HG03571 (cell line): Measurements from ENCODE around the gene RABGAP1L.
"Not testable (repeated sequence)": the region's sequence is repeated elsewhere in the genome, so short reads cannot be mapped to it uniquely, and the experiment has no call there.

ENCODE experiments used
- ATAC-seq: cut with Tn5 transposase; IDR thresholded peaks from one replicate; pipeline ENCODE4 v1.9.1; 2021; ENCODE audit not compliant: unreplicated experiment

Gene RABGAP1L

DNA sequence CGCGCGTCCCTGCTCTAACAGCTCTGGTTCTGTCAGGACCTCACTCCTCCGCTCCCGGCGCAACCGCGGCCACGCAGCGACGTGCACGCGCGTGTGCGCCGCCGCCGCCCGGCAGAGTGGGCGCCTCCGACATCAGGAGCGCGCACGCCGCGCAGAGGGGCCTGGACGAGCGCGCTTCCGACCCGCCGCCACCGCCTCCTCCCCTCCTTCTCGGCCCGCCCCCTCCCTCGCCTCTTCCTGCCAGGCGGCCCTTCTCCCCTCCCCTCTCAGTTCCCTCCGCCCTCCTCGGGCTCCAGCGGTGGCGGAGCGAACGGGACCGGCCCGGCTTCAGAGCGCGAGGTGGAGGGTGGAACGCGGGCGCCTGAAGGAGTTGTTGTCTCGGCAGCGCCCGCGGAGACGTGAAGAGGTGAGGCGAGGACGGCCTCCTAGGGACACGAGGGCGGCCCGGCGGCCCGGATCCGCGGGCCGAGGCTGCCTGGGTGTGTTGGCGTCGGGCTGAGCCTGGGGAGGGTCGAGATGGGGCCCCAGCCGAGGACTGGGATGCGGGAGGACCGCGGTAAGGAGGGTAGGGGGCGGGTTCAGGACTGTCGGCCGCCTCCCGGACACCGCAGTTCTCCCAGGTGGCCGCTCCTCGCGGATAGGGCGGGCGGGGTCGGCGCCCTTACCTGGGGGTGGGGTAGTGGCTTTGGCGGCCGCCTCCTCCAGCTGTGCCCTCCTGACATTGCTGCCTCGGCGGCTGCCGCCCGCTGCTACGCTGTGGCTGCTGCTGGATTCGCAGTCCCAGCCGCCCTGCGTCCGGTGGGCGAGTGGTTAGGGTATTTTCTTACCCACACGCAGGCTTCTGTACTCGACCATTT lies at the start of gene RABGAP1L:
Gene RABGAP1L, plus strand, starts transcription at position 269 of the 857 bp plus-strand sequence.
- ATAC-seq: peak; percentile 64

DNA sequence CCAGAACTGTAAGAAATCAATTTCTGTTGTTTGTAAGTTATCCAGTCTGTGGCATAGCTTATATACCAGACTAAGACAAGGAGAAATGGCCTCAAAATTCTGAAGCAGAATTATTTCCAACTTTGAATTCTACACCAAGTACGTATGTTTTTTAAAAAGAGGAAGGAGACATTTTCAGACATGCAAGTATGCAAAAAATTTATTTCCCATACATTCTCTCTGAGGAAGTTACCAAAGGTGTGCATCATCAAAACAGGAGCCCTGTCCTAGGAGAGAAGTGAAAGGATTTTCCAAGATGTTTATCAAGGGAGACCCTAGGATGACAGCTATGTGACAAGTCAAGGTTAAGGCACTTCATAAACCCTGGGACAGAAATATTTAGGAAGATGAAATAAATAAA lies 49.3 kb upstream of the RABGAP1L start:
- no peak for ATAC-seq

DNA sequence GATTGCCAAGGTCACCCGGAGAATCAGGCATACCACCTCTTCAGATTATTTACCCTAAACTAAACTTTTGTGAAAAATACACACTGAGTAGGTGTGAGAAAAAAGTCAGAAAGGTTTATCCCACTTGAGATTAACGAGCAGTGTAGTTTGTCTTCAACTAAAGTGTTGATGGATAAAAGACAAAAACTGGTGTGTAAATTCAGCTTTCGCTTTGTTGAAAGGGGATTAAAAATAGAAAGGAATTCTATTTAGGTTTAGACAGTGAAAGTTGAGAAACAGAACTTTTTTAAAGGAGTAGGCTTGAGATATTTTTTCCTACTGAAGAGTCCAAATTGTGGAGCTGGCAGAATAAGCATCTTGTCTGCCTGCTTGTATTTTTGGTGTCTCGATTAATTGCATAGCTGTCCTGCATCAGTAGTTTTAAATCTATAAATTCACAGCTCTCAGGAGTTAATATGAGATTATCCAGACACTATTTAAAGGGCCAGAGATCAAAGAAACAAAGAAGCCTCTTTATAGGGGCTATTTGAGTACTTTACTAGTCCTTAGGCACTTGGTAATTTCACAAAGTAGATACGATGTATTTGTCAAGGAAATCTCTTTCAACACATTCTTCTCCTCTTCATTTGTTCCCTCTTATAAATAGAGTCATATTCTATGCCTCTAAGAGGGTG lies 46.7 kb upstream of the RABGAP1L start:
- no peak for ATAC-seq

DNA sequence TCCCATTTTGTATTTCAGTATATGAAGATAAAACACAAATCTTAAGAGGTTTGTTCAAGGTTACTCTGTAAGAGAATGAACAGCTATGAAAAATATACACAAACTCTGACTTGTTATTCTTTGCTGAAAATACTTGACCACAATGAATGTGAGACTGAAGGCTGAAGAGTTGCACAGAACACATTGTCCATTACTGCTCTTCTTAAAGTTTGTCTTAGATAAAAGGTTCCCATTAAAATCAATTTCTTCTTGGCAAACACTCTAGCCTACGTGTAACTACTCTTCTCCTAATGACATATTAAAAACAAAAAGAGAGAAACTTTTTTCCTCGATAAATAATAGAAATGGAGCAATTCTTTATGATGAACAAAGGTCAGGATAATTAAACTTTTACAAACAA lies 45.2 kb upstream of the RABGAP1L start:
- no peak for ATAC-seq

DNA sequence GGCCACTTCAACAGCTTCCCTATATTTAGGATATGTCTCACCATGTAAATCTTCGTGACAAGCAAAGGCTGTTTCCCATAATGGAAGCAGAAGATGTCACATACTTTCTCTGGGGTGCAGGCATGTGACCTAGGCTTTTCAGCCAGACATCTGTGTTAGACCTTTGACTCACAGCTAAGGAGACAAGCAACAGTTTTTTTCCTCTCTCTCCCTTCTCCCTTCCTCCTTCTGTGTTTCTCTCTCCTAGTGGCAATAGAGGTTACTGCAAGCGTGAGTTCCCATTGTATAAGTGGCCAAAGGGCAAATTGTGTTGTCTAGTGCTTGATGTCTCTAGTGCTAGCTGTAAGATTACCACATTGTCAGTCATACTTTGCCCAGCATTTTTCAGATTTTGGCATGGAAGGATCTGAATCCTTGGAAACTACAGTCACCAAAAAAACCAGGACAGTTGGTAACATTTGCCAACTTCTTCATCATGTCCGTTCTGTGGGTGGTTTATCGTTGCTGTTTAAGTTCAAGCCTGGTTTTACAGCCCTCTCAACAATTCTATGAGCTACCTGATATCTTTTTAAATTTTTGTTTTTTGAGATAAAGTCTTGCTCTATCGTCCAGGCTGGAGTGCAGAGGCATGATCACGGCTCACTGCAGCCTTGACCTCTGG lies 44.4 kb upstream of the RABGAP1L start:
- no peak for ATAC-seq

DNA sequence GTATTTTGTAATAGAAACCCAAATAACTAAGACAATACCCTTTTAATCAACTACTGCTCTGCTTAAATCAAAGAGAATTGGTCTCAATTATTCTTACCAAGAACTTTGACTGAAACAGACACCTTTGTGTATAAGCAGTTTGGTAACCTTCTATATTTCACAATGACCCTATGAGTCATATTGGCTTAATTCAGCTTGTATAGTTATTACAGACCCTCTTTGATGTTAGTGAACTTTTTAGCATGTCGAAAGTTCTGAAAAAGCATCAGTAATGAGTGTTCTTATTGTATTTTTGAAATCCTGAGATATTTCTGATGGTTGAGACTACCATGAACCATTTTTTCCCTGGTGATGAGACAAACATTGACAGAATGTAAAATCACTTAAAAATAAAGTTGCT lies 43.3 kb upstream of the RABGAP1L start:
- no peak for ATAC-seq

DNA sequence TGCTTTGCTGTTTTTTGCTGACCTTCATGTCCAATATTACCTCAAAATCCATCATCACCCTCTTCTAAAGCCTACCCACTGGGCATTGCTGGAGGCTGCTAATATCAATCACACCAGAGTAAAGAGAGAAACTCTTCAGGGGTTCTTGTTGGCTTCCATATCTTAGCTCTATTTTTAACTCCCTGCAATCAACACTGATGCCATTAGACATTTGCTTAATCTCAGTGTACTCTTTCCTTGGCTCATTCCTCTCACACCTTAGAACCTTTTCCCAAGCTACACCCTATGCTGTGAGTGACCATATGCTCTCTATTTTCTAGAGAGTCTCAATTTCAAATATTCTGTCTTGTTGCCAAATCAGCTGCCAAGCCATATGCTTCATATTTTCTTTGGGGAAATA lies 40.6 kb upstream of the RABGAP1L start:
- ATAC-seq: no peak

DNA sequence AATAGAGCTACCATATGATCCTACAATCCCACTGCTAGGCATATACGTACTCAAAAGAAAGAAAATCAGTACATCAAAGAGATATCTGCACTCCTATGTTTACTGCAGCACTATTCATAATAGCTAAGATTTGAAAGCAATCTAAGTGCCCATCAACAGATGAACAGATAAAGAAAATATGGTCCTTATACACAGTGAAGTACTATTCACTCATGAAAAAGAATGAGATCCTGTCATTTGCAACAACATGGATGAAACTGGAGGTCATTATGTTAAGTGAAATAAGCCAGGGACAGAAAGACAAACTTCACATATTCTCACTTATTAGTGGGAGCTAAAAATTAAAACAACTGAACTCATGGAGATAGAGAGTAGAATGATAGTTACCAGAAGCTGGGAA lies 37.0 kb upstream of the RABGAP1L start:
- not testable (repeated sequence) for ATAC-seq

DNA sequence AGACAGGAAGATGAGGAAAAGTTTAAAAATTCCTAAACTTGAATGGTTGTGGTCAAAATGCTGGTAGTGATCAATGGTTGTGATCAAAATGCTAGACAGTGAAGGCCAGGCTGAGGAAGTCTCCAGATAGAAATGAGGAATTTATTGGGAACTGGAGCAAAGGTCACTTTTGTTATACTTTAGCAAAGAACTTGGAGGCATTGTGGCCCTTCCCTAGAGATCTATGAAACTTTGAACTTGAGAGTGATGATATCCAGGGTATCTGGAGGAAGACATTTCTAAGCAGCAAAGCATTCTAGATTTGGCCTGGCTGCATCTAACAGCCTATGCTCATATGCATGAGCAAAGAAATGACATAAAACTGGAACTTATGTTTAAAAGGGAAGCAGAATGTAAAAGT lies 35.5 kb upstream of the RABGAP1L start:
- no peak for ATAC-seq

DNA sequence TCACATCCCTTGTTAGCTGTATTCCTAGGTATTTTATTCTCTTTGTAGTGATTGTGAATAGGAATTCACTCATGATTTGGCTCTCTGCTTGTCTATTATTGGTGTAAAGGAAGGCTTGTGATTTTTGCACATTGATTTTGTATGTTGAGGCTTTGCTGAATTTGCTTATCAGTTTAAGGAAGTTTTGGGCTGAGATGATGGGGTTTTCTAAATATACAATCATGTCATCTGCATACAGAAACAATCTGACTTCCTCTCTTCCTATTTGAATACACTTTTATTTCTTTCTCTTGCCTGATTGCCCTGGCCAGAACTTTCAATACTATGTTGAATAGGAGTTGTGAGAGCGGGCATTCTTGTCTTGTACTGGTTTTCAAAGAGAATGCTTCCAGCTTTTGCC lies 32.1 kb upstream of the RABGAP1L start:
- ATAC-seq: not testable (repeated sequence)

DNA sequence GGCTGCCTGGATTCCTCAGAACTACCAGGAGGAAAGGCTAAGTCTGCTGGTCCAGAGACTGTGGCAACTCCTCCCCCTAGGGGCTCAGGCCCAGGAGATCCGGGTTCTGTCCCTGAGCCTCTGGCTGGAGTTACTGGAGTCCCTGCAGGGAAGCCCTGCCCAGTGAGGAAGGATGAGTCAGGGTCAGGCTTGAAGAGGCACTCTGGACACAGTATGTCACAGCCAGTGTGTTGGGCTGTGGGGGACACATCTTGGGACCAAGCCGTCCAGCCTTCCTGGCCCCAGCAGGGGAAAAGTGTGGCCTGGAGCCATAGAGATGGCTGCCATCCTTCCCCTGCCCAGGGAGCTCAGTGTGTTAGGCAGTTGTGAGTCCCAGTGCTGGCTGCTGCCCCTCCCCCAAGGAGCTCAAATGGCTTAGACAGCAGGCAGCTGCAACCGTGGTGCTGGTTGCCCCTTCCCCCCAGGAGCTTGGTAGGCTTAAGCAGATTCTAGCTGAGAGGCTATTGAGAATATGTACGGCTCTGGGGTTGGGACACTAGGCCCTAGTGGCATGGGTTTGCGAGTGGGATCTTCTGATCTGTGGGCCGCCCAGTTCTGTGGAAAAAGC lies 28.2 kb upstream of the RABGAP1L start:
- no peak for ATAC-seq

DNA sequence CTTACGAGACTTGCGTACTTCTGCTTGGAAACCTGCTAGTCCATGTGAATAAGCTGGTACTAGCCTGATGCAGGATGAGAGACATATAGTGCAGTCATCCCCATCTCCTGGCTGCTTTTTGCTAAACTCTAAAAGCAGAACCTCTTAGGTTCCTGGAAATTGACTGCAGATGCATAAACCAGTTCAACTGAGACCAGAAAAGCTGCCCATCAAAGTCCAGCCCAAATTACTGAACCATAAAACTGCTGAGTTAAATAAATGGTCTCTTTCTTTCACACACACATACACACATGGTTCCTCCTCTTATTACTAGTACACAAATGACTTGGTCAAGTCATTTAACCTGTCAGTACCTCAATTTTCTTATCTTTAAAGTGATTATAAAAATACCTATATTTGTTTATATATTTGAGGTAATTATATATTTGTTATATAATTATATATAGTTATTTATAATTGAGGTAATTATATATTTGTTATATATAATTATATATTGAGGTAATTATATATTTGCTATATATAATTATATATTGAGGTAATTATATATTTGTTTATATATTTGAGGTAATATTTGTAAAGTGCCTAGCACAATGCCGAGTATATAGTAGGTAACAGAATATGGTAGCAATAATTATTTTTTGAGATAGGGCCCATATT lies 25.2 kb upstream of the RABGAP1L start:
- ATAC-seq: peak; percentile 85

DNA sequence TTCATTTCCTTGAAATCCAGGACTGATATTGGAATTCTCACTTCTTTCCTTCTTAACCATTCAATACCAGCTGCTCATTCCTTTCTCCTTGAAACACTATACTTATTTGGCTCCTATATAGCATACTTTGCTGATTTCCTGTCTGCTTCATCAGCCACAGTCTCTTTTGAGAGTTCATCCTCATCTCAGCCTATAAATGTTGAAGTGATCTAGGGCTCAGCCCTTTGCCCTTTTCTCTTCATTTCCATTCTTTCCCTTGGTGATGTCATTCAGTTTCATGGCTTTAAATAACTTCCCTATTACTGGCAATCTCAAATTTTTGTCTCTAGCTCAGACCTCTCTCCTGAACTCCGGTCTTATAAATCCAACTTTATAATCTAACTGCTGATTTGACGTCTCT lies 24.1 kb upstream of the RABGAP1L start:
- ATAC-seq: no peak

DNA sequence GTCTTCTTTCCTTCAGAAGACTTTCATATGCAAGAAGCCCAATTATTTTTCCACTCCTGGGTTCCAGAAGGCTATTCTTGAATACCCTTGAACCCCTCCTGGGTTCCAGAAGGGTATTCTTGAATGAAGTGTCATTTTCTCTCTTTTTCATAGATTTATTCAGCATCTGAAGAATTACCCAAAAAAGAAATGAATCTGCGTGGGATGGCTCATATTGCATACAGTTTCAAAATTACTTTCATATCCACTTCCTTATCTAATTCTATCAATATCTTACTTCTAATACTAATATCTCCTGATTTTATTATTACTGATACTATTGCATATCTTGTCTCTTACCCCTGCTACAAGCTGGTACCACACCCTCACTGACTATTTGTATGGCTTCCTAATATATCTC lies 22.6 kb upstream of the RABGAP1L start:
- no peak for ATAC-seq

DNA sequence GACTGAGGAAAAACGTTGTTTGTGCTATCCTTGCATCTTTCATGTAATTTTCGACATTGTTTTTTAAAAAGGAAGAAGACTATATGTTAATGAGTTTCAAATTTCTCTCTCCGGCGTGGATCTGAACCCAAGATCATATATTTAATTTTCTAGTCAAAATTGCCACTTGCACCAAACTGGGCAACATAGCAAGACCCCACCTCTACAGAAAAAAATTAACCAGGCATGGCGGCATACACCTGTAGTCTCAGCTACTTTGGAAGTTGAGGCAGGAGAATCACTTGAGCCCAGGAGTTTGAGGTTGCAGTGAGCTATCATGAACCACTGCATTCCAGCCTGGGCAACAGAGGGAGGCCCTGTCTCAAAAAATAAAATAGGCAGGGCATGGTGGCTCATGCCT lies 16.5 kb upstream of the RABGAP1L start:
- ATAC-seq: no peak

DNA sequence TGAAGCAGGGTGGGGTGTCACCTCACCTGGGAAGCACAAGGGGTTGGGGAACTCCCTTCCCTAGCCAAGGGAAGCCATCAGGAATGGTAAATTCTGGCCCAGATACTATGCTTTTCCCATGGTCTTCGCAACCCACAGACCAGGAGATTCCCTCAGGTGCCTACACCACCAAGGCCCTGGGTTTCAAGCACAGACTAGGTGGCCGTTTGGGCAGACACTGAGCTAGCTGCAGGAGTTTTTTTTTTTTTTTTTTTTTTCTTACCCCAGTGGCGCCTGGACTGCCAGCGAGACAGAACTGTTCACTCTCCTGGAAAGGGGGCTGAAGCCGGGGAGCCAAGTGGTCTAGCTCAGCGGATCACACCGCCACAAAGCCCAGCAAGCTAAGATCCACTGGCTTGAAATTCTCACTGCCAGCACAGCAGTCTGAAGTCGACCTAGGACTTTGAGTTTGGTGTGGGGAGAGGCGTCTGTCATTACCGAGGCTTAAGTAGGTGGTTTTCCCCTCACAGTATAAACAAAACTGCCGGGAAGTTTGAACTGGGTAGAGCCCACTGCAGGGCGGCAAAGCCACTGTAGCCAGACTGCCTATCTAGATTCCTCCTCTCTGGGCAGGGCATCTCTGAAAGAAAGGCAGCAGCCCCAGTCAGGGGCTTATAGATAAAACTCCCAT lies 15.5 kb upstream of the RABGAP1L start:
- ATAC-seq: not testable (repeated sequence)

DNA sequence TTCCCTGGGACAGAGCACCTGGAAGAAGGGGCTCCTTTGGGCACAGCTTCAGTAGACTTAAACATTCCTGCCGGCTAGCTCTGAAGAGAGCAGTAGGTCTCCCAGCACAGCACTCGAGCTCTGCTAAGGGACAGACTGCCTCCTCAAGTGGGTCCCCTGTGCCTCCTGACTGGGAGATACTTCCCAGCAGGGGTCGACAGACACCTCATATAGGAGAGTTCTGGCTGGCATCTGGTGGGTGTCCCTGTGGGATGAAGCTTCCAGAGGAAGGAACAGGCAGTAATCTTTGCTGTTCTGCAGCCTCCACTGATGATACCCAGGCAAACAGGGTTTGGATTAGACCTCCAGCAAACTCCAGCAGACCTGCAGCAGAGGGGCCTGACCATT lies 14.9 kb upstream of the RABGAP1L start:
- not testable (repeated sequence) for ATAC-seq

DNA sequence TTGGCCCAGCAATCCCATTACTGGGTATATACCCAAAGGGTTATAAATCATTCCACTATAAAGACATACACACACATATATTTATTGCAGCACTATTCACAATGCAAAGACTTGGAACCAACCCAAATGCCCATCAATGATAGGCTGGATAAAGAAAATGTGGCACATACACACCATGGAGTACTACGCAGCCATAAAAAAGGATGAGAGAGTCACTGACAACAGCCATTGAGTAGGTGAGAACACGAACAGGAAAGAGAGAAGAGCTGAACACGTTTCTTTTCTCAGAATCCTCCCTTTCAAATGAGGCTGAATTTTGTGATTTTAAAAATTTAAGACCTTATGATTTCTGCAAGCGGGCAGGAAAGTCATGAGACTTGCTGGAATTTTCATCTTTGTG lies 10.1 kb upstream of the RABGAP1L start:
- ATAC-seq: no peak

DNA sequence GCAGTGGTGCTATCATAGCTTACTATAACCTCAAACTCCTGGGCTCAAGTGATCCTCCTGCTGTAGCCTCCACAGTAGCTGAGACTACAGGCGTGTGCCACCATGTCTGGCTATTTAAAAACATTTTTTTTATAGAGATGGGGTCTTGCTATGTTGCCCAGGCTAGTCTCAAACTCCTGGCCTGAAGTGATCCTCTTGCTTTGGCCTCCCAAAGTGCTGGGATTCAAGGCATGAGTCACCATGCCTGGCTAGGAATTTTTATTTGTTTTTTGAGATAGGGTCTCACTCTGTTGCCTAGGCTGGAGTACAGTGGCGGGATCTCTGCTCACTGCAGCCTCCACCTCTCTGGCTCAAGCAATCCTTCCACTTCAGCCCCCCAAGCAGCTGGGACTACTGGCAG lies 8.8 kb upstream of the RABGAP1L start:
- ATAC-seq: no peak

DNA sequence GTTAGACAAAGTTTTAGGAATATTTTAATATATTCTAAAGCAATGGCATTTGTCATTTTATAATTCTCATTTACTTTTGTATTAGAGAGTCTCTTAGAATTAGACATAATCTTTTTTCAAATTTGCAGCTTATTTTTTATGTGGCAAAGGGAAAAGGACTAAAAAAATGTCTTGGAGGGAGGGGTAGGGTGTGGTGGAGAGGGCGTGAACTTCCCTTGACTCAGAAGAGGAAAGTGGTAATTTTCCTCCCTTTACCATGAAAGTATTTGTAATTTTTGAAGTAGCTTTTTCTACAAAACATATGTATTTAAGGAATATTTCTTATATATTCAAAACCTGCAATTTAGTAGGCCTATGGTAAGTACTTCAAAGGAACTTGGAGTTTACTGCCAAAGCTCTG lies 6.9 kb upstream of the RABGAP1L start:
- no peak for ATAC-seq
